ENCODE results near the gene FCAR. TPM values are rescaled to one million over a fixed set of nuclear protein-coding genes. Genes with fewer than 3 reads are reported as not detected.
"Not testable (repeated sequence)": the region's sequence is repeated elsewhere in the genome, so short reads cannot be mapped to it uniquely, and the experiment has no call there.

The FCAR gene
- total RNA-seq, 1 donor from 2014 or later = not detected

DNA sequence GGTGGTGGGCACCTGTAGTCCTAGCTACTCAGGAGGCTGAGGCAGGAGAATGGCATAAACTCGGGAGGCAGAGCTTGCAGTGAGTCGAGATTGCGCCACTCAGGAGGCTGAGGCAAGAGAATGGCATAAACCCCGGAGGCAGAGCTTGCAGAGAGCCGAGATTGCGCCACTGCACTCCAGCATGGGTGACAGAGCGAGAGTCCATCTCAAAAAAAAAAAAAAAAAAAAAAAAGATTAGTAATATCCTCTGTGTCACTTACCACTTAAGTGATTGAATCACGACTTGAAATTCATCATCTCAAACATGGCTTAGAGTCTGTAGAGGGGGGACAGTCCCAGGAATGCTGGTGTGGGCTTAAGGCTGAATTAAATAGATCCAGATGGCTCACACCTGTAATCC, 27.1 kb downstream of the FCAR start:
- H3K27me3 ChIP-seq (ENCODE audit: insufficient read depth, low read length); H3K36me3 ChIP-seq (ENCODE audit: insufficient read depth, low read length); H3K4me1 Mint-ChIP-seq (ENCODE audit: low read depth, unreplicated experiment); H3K27me3 Mint-ChIP-seq (ENCODE audit: low read depth, unreplicated experiment); H3K27ac ChIP-seq (ENCODE audit: low read depth, low read length); H3K27ac Mint-ChIP-seq (ENCODE audit: unreplicated experiment); H3K9me3 ChIP-seq (ENCODE audit: insufficient read depth, low read depth, low read length); H3K9me3 Mint-ChIP-seq (ENCODE audit: unreplicated experiment); H2AFZ ChIP-seq (ENCODE audit: low read depth, low read length); H3K4me3 Mint-ChIP-seq (ENCODE audit: unreplicated experiment); H3K9ac ChIP-seq (ENCODE audit: low read length); H3K79me2 ChIP-seq (ENCODE audit: insufficient read depth, low read length); H3K4me3 ChIP-seq (ENCODE audit: insufficient read depth, low read depth, low read length); DNase-seq (ENCODE audit: low read depth); H4K20me1 ChIP-seq (ENCODE audit: insufficient read depth, low read length); H3K4me1 ChIP-seq (ENCODE audit: insufficient read depth, low read length); FAIRE-seq; H3K4me2 ChIP-seq (ENCODE audit: low read length); H3K36me3 Mint-ChIP-seq (ENCODE audit: low read depth, unreplicated experiment): not testable (repeated sequence)

- Mint-ChIP-seq H3K27me3 (ENCODE audit: low read depth, unreplicated experiment) (peaks cover 4% of the 10 kb centered on the region), H3K27ac (ENCODE audit: unreplicated experiment) (no peak overlapping the region), H3K9me3 (ENCODE audit: unreplicated experiment) (peaks cover 9% of the 10 kb centered on the region), H3K36me3 (ENCODE audit: low read depth, unreplicated experiment) (no peaks in the 10 kb centered on the region), H3K4me1 (ENCODE audit: low read depth, unreplicated experiment) (no peaks in the 10 kb centered on the region), H3K4me3 (ENCODE audit: unreplicated experiment) (no peak overlapping the region)
- no peaks in the 10 kb centered on the region for H3K9me3 ChIP-seq (ENCODE audit: insufficient read depth, low read depth, low read length)
- H3K36me3 ChIP-seq (ENCODE audit: insufficient read depth, low read length) = no peaks in the 10 kb centered on the region
- no peak overlapping the region for H3K27ac ChIP-seq (ENCODE audit: low read depth, low read length)
- H3K4me2 ChIP-seq (ENCODE audit: low read length) = no peak overlapping the region
- H3K9ac ChIP-seq (ENCODE audit: low read length) = no peak overlapping the region
- H3K4me1 ChIP-seq (ENCODE audit: insufficient read depth, low read length) = no peaks in the 10 kb centered on the region
- TF ChIP-seq, protein P1, sequence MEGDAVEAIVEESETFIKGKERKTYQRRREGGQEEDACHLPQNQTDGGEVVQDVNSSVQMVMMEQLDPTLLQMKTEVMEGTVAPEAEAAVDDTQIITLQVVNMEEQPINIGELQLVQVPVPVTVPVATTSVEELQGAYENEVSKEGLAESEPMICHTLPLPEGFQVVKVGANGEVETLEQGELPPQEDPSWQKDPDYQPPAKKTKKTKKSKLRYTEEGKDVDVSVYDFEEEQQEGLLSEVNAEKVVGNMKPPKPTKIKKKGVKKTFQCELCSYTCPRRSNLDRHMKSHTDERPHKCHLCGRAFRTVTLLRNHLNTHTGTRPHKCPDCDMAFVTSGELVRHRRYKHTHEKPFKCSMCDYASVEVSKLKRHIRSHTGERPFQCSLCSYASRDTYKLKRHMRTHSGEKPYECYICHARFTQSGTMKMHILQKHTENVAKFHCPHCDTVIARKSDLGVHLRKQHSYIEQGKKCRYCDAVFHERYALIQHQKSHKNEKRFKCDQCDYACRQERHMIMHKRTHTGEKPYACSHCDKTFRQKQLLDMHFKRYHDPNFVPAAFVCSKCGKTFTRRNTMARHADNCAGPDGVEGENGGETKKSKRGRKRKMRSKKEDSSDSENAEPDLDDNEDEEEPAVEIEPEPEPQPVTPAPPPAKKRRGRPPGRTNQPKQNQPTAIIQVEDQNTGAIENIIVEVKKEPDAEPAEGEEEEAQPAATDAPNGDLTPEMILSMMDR (IDR thresholded peaks at IDR 0.05; ENCODE audit: insufficient read depth, low read depth, low read length) = no peak
- TF ChIP-seq EZH2 (IDR thresholded peaks at IDR 0.05; ENCODE audit: insufficient read depth, low read length) = no peak
- H3K79me2 ChIP-seq (ENCODE audit: insufficient read depth, low read length) = no peaks in the 10 kb centered on the region
- no peaks in the 10 kb centered on the region for H3K27me3 ChIP-seq (ENCODE audit: insufficient read depth, low read length)
- FAIRE-seq (no peak), DNase-seq (ENCODE audit: low read depth) (no peak)
- H4K20me1 ChIP-seq (ENCODE audit: insufficient read depth, low read length) = no peaks in the 10 kb centered on the region
- H3K4me3 ChIP-seq (ENCODE audit: insufficient read depth, low read depth, low read length) = no peak overlapping the region
- H2AFZ ChIP-seq (ENCODE audit: low read depth, low read length) = no peak overlapping the region
Measured at GRCh38 chr19:54902061-54902460, 28.0 kb downstream of the FCAR start.

DNA sequence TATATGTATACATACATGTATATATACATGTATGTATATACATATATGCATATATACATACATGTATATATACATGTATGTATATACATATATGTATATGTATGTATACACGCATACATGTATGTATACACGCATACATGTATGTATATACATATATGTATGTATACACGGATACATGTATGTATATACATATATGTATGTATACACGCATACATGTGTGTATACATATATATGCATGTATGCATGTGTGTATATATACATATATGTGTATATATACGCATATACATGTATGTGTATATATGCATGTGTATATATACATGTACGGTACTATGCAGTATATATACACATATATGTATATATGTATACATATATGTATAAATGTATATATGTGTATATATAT, 29.3 kb downstream of the FCAR start:
- H3K4me3 ChIP-seq (ENCODE audit: insufficient read depth, low read depth, low read length) = no peak overlapping the region
- no peak overlapping the region for H3K9ac ChIP-seq (ENCODE audit: low read length)
- H2AFZ ChIP-seq (ENCODE audit: low read depth, low read length) = no peak overlapping the region
- H3K4me2 ChIP-seq (ENCODE audit: low read length) = no peak overlapping the region
- no peak overlapping the region for H3K4me3 Mint-ChIP-seq (ENCODE audit: unreplicated experiment)
- no peaks in the 10 kb centered on the region for H3K4me1 Mint-ChIP-seq (ENCODE audit: low read depth, unreplicated experiment)
- H3K4me1 ChIP-seq (ENCODE audit: insufficient read depth, low read length) = no peaks in the 10 kb centered on the region
- no peaks in the 10 kb centered on the region for H3K9me3 ChIP-seq (ENCODE audit: insufficient read depth, low read depth, low read length)
- H3K27ac ChIP-seq (ENCODE audit: low read depth, low read length) = no peak overlapping the region
- H3K27me3 Mint-ChIP-seq (ENCODE audit: low read depth, unreplicated experiment) = peaks cover 4% of the 10 kb centered on the region
- DNase-seq (ENCODE audit: low read depth) (no peak), FAIRE-seq (no peak)
- no peaks in the 10 kb centered on the region for H4K20me1 ChIP-seq (ENCODE audit: insufficient read depth, low read length)
- TF ChIP-seq, protein P1 (IDR thresholded peaks at IDR 0.05; ENCODE audit: insufficient read depth, low read depth, low read length) = no peak
- TF ChIP-seq EZH2 (IDR thresholded peaks at IDR 0.05; ENCODE audit: insufficient read depth, low read length) = no peak
- H3K27me3 ChIP-seq (ENCODE audit: insufficient read depth, low read length) = no peaks in the 10 kb centered on the region
- peaks cover 9% of the 10 kb centered on the region for H3K9me3 Mint-ChIP-seq (ENCODE audit: unreplicated experiment)
- H3K27ac Mint-ChIP-seq (ENCODE audit: unreplicated experiment) = no peak overlapping the region
- no peaks in the 10 kb centered on the region for H3K36me3 ChIP-seq (ENCODE audit: insufficient read depth, low read length)
- H3K36me3 Mint-ChIP-seq (ENCODE audit: low read depth, unreplicated experiment) = no peaks in the 10 kb centered on the region
- no peaks in the 10 kb centered on the region for H3K79me2 ChIP-seq (ENCODE audit: insufficient read depth, low read length)

DNA sequence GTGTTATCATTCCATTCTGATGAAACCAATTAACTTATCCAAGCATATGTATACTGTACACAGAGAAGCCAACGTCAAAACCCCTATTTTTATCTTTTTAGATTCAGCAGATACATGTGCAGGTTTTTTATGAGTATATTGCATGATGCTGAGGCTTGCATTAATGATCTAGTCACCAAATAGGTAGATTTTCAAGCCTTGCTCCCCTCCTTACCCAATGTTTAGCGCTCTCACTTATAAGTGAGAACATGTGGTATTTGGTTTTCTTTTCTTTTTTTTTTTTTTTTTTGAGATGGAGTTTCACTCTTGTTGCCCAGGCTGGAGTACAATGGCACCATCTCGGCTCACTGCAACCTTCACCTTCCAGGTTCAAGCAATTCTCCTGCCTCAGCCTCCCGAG, 30.2 kb downstream of the FCAR start:
- not testable (repeated sequence) for H3K27ac Mint-ChIP-seq (ENCODE audit: unreplicated experiment); H3K9ac ChIP-seq (ENCODE audit: low read length); H3K4me1 ChIP-seq (ENCODE audit: insufficient read depth, low read length); H3K27me3 ChIP-seq (ENCODE audit: insufficient read depth, low read length); H3K27me3 Mint-ChIP-seq (ENCODE audit: low read depth, unreplicated experiment); H3K4me2 ChIP-seq (ENCODE audit: low read length); DNase-seq (ENCODE audit: low read depth); H3K36me3 Mint-ChIP-seq (ENCODE audit: low read depth, unreplicated experiment); FAIRE-seq; H4K20me1 ChIP-seq (ENCODE audit: insufficient read depth, low read length); H3K27ac ChIP-seq (ENCODE audit: low read depth, low read length); H3K4me3 ChIP-seq (ENCODE audit: insufficient read depth, low read depth, low read length); H3K4me3 Mint-ChIP-seq (ENCODE audit: unreplicated experiment); H3K4me1 Mint-ChIP-seq (ENCODE audit: low read depth, unreplicated experiment); H3K79me2 ChIP-seq (ENCODE audit: insufficient read depth, low read length); H3K9me3 ChIP-seq (ENCODE audit: insufficient read depth, low read depth, low read length); H2AFZ ChIP-seq (ENCODE audit: low read depth, low read length); H3K36me3 ChIP-seq (ENCODE audit: insufficient read depth, low read length); H3K9me3 Mint-ChIP-seq (ENCODE audit: unreplicated experiment)

All from astrocyte (in vitro differentiated cells and primary cell).